ENCODE measurements around the gene SLC6A17.

Gene SLC6A17

GRCh38 chr1:110152133-110152785 lies 2.0 kb downstream of the SLC6A17 start:
- no peak overlapping the region for H3K4me3 ChIP-seq (ENCODE audit: low read length)
- no peak for TF ChIP-seq CTCF (conservative IDR thresholded peaks at IDR 0.05; ENCODE audit: low read length)
- DNase-seq (ENCODE audit: low read depth) = peak; percentile 46

GRCh38 chr1:110153407-110153950 lies 3.2 kb downstream of the SLC6A17 start:
- H3K4me3 ChIP-seq (ENCODE audit: low read length) = no peak overlapping the region
- no peak for TF ChIP-seq CTCF (conservative IDR thresholded peaks at IDR 0.05; ENCODE audit: low read length)
- no peak for DNase-seq (ENCODE audit: low read depth)

DNA sequence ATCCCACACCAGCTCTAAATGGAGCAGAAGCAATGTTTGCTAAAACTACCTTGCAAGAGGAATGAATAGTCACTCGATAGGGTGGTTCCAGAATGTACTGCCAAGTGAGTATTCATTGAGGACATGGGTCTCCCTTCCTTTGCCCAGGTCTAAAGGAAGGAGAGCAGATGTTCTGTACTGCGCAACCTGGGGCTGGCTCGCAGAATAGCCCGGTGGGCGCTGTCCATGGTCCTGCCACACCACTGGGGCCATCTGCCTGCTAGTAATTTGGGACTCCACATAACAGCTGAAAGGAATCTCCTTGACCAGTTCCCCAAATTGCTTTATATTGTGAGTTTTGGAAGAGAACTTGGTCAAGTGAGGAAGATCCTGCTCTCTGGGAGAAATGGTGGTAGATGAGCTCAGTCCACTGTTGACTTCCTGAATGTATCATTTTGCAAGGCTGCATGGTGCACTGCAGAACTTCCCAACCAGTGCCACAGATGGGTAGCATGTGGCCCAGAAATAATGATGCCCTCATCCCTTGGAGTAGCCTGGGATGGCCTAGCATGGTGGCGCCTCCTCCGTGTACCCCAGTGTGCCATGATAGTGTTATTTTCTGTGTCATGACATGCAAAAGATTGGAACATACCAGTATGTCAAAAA lies 5.7 kb downstream of the SLC6A17 start:
- H3K4me3 ChIP-seq (ENCODE audit: low read length) = no peak overlapping the region
- DNase-seq (ENCODE audit: low read depth) = peak; percentile 55
- no peak for TF ChIP-seq CTCF (conservative IDR thresholded peaks at IDR 0.05; ENCODE audit: low read length)

GRCh38 chr1:110158261-110158660 lies 8.0 kb downstream of the SLC6A17 start:
- no peak for DNase-seq (ENCODE audit: low read depth)
- no peak overlapping the region for H3K4me3 ChIP-seq (ENCODE audit: low read length)
- TF ChIP-seq CTCF (conservative IDR thresholded peaks at IDR 0.05; ENCODE audit: low read length) = no peak

DNA sequence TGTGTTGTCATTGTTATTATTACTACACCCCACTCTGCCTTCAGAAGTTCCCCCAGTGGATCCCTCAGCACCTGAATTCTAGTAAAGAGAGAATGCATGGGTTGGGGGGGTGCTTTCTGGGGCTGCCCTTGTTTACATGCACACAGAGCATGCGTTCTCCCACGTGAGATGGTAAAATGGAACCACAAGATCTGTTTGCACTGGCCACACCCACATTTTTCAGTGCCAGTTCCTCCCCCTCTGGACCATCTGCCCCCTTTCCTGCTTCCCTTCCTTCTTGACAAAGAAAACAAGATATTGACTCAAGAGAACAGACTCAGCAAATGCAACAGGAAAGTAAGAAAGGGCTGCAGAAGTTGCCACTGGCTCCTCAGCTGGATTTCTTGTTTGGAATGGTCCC lies 8.9 kb downstream of the SLC6A17 start:
- no peak for DNase-seq (ENCODE audit: low read depth)
- TF ChIP-seq CTCF (conservative IDR thresholded peaks at IDR 0.05; ENCODE audit: low read length) = no peak

DNA sequence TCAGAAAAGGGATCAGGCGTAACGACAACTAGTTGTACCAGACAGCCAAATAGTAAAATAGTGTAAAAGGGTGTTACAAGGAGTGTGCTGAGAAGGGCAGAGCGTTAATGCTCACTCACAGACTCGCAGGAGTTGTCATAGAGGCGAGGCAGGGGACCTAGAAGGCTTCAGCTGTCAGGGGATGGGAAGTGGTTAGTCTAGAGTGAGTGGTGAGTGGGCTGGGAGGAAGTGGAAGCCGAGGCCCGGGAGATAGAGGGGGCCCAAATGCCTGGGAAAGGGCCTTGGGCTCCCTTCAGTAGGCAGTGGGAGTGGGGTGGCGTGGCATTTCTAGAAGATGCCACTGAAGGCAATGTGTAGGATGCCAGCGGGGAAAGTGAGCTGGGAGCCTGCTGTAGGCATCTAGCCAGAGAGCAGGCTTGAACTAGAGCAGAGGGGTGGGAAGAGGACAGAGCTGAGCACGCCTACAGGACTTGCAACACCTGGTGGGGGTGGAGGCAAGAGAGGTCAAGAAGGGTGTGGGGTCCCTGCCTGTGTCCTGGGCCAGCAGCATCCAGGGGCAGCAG lies 10.3 kb downstream of the SLC6A17 start:
- no peak for DNase-seq (ENCODE audit: low read depth)
- no peak for TF ChIP-seq CTCF (conservative IDR thresholded peaks at IDR 0.05; ENCODE audit: low read length)
- H3K4me3 ChIP-seq (ENCODE audit: low read length) = no peak overlapping the region

More for the DNA sequence above, 8.9 kb downstream of the SLC6A17 start:
- H3K4me3 ChIP-seq (ENCODE audit: low read length) = no peak overlapping the region

Measured in AG10803 (cell line).